ENCODE measurements around the gene NOL4L. TPM values are rescaled to one million over a fixed set of nuclear protein-coding genes. Genes with fewer than 3 reads are reported as not detected.

NOL4L gene
- total RNA-seq, 4 donors from 2014 or later: 18.5 to 29.9 (median 24.8) TPM

GRCh38 chr20:32624687-32625345, 39.7 kb upstream of the NOL4L start:
- DNase-seq: no peak
- intact Hi-C loops (cut with DNase I): no loop called here
- Histone ChIP-seq H3K4me1 (peaks cover 9 to 10% of the 10 kb centered on the region in 2 donors), H3K27me3 (no peaks in the 10 kb centered on the region), H3K27ac (no peak overlapping the region), H3K4me3 (replicated peaks in 1 of 3) (no peak overlapping the region), H3K9me3 (no peaks in the 10 kb centered on the region), H3K36me3 (no peaks in the 10 kb centered on the region)
- 95 to 98% methylated on average over 5 of the region's 5 CpGs for WGBS, 2 donors
- no peak for TF ChIP-seq POLR2A (IDR thresholded peaks at IDR 0.05)
- TF ChIP-seq CTCF (IDR thresholded peaks at IDR 0.05): no peak

GRCh38 chr20:32623667-32624157, 38.6 kb upstream of the NOL4L start:
- Histone ChIP-seq H3K36me3 (no peaks in the 10 kb centered on the region), H3K9me3 (no peaks in the 10 kb centered on the region), H3K27me3 (no peaks in the 10 kb centered on the region), H3K27ac (no peak overlapping the region), H3K4me3 (replicated peaks in 1 of 3) (no peak overlapping the region), H3K4me1 (peaks cover 9 to 10% of the 10 kb centered on the region in 2 donors)
- 59 to 60% methylated on average over 6 to 9 of the region's 18 CpGs for WGBS, 2 donors
- TF ChIP-seq CTCF (IDR thresholded peaks at IDR 0.05): no peak
- TF ChIP-seq POLR2A (IDR thresholded peaks at IDR 0.05): no peak
- no peak for DNase-seq
- intact Hi-C loops (cut with DNase I): no loop called here

- Histone ChIP-seq H3K4me1 (peaks cover 9 to 10% of the 10 kb centered on the region in 2 donors), H3K27me3 (no peaks in the 10 kb centered on the region), H3K9me3 (no peaks in the 10 kb centered on the region), H3K4me3 (replicated peaks in 1 of 3) (no peak overlapping the region), H3K36me3 (no peaks in the 10 kb centered on the region), H3K27ac (no peak overlapping the region)
- TF ChIP-seq CTCF (IDR thresholded peaks at IDR 0.05) (no peak), POLR2A (IDR thresholded peaks at IDR 0.05) (no peak)
- intact Hi-C loops (cut with DNase I): no loop called here
- no peak for DNase-seq
- WGBS, 2 donors: 76 to 86% methylated on average over 3 to 10 of the region's 21 CpGs
Observed at GRCh38 chr20:32622585-32623468, 37.7 kb upstream of the NOL4L start.

GRCh38 chr20:32621891-32622584, 36.9 kb upstream of the NOL4L start:
- TF ChIP-seq CTCF (IDR thresholded peaks at IDR 0.05) (no peak), POLR2A (IDR thresholded peaks at IDR 0.05) (no peak)
- peaks cover 2% of the 10 kb centered on the region in 2 donors for H3K4me1 ChIP-seq
- 85 to 87% methylated on average over 16 of the region's 16 CpGs for WGBS, 2 donors

More at GRCh38 chr20:32621891-32622584, 36.9 kb upstream of the NOL4L start:
- no peak overlapping the region for H3K27ac ChIP-seq
- no peaks in the 10 kb centered on the region for H3K9me3 ChIP-seq
- H3K4me3 ChIP-seq (replicated peaks in 1 of 3): no peak overlapping the region
- no peaks in the 10 kb centered on the region for H3K36me3 ChIP-seq
- intact Hi-C loops (cut with DNase I): no loop called here
- DNase-seq: no peak
- H3K27me3 ChIP-seq: no peaks in the 10 kb centered on the region

Data from thyroid gland (tissue), 4 donors.